CD4-positive, alpha-beta T cell (primary cell): ENCODE measurements around the gene MACROD2. TPM values are rescaled to one million over a fixed set of nuclear protein-coding genes. Genes with fewer than 3 reads are reported as not detected.

Experiments used
- ATAC-seq: fragments of 200-7000 bp; cut with Tn5 transposase; one replicate; pipeline ENCODE4 v1.10.0; 2022; ENCODE audit warnings: mild to moderate bottlenecking; ENCODE audit not compliant: poor library complexity
- CTCF ChIA-PET: fragments of 350-600 bp; sonication (Branson Sonifier 250); formaldehyde crosslinking; loops from one replicate; lab custom pipeline; 2021; ENCODE audit warnings: antibody characterized with exemption, inconsistent platforms; lab: Charles Lee
- POLR2A ChIA-PET: fragments of 350-600 bp; sonication (Branson Sonifier 250); formaldehyde crosslinking; loops from one replicate; lab custom pipeline; 2021; ENCODE audit warnings: antibody characterized with exemption, inconsistent platforms; lab: Charles Lee
- DNase-seq, 14 experiments: peaks; one replicate each; pipeline ENCODE4 v3.0.0-alpha.2; 2013 to 2020; ENCODE audit warnings: mixed read lengths in 2 of 14
- H3K27ac ChIP-seq, 2 donors: one replicate each; pipeline versions ENCODE4 v1.5.1 to v1.7.0; 2013; ENCODE audit warnings: low read length in 2 of 2, low read depth in 1 of 2, mild to moderate bottlenecking in 1 of 2
- H3K27me3 ChIP-seq, 2 experiments: 1 replicate in 1 of 2; 2 replicates in 1 of 2; pipeline versions ENCODE4 v1.6.1 to v1.7.0; 2013; ENCODE audit warnings: low read length in 2 of 2, control low read depth in 1 of 2, mild to moderate bottlenecking in 1 of 2, moderate library complexity in 1 of 2; ENCODE audit not compliant: insufficient read depth in 2 of 2, control insufficient read depth in 1 of 2
- H3K36me3 ChIP-seq: one replicate; pipeline ENCODE4 v1.6.1; 2013; ENCODE audit warnings: low read length, control low read depth; ENCODE audit not compliant: insufficient read depth
- H3K4me1 ChIP-seq: one replicate; pipeline ENCODE4 v1.6.1; 2013; ENCODE audit warnings: low read length, control low read depth; ENCODE audit not compliant: insufficient read depth
- H3K4me3 ChIP-seq: one replicate; pipeline ENCODE4 v1.5.1; 2013; ENCODE audit warnings: mild to moderate bottlenecking, low read length, moderate library complexity
- H3K9me3 ChIP-seq, 2 experiments: 1 replicate in 1 of 2; 2 replicates in 1 of 2; pipeline versions ENCODE4 v1.6.1 to v1.7.0; 2013; ENCODE audit warnings: low read length in 2 of 2, mild to moderate bottlenecking in 2 of 2, control low read depth in 1 of 2, moderate library complexity in 1 of 2; ENCODE audit not compliant: control insufficient read depth in 1 of 2, insufficient read depth in 1 of 2
- H3K27ac Mint-ChIP-seq: one replicate; pipeline ENCODE4 v1.8.0; 2020; ENCODE audit warnings: mixed read lengths
- H3K27me3 Mint-ChIP-seq: one replicate; pipeline ENCODE4 v1.8.0; 2021; ENCODE audit warnings: mixed read lengths
- H3K36me3 Mint-ChIP-seq: one replicate; pipeline ENCODE4 v1.8.0; 2021; ENCODE audit warnings: low read depth, mixed read lengths
- H3K4me1 Mint-ChIP-seq: one replicate; pipeline ENCODE4 v1.8.0; 2021; ENCODE audit warnings: low read depth, mixed read lengths
- H3K4me3 Mint-ChIP-seq: one replicate; pipeline ENCODE4 v1.8.0; 2020; ENCODE audit warnings: mild to moderate bottlenecking, mixed read lengths
- H3K9me3 Mint-ChIP-seq: one replicate; pipeline ENCODE4 v1.8.0; 2020; ENCODE audit warnings: mixed read lengths
- CTCF ChIP-seq: fragments of 200-600 bp; IDR thresholded peaks from one replicate; pipeline ENCODE4 v1.8.0; 2022; ENCODE audit warnings: antibody characterized with exemption, mild to moderate bottlenecking
- intact Hi-C, 2 experiments: fragments of 100-400 bp; cut with DNase I in 1 of 2; cut with micrococcal nuclease in 1 of 2; formaldehyde crosslinking; loops; one replicate each; pipeline versions ENCODE4 v1.15.1 to v1.9.0; 2023 to 2025; cut with DNase I, micrococcal nuclease
- total RNA-seq, 174 experiments: library from RNA in 2 of 174; stranded (reverse) in 2 of 174; gene quantifications; one replicate each; pipeline ENCODE4 v1.2.3 and lab custom pipeline; 2021 to 2026

The MACROD2 gene
- total RNA-seq, 2 experiments from 2014 or later: not detected

- ATAC-seq (no peak), DNase-seq (no peak)
- Mint-ChIP-seq H3K27me3 (no peaks in the 10 kb centered on the region), H3K36me3 (no peaks in the 10 kb centered on the region), H3K4me3 (no peak overlapping the region), H3K9me3 (no peaks in the 10 kb centered on the region), H3K27ac (no peak overlapping the region), H3K4me1 (no peaks in the 10 kb centered on the region)
- H3K4me3 ChIP-seq: no peak overlapping the region
- no peaks in the 10 kb centered on the region for H3K27me3 ChIP-seq
- ChIA-PET POLR2A (no interaction called here), CTCF (no interaction called here)
- peaks cover 0 to 8% of the 10 kb centered on the region in 2 experiments for H3K9me3 ChIP-seq
- H3K4me1 ChIP-seq: no peaks in the 10 kb centered on the region
- no peaks in the 10 kb centered on the region for H3K36me3 ChIP-seq
- H3K27ac ChIP-seq: no peak overlapping the region
- intact Hi-C loops: no loop called here
- no peak for TF ChIP-seq CTCF
Observed at GRCh38 chr20:14556206-14556605, 560.9 kb downstream of the MACROD2 start.

GRCh38 chr20:14559612-14560011 is 564.3 kb downstream of the MACROD2 start:
- Mint-ChIP-seq H3K27ac (no peak overlapping the region), H3K4me3 (no peak overlapping the region), H3K4me1 (no peaks in the 10 kb centered on the region), H3K36me3 (no peaks in the 10 kb centered on the region), H3K27me3 (no peaks in the 10 kb centered on the region), H3K9me3 (peaks cover 2% of the 10 kb centered on the region)
- Histone ChIP-seq H3K27me3 (no peaks in the 10 kb centered on the region), H3K27ac (no peak overlapping the region), H3K9me3 (no peaks in the 10 kb centered on the region), H3K4me1 (no peaks in the 10 kb centered on the region), H3K36me3 (no peaks in the 10 kb centered on the region), H3K4me3 (no peak overlapping the region)
- TF ChIP-seq CTCF: no peak
- ChIA-PET CTCF (no interaction called here), POLR2A (no interaction called here)
- no peak for DNase-seq
- intact Hi-C loops: no loop called here
- no peak for ATAC-seq

- Mint-ChIP-seq H3K27me3 (no peaks in the 10 kb centered on the region), H3K27ac (no peak overlapping the region), H3K36me3 (no peaks in the 10 kb centered on the region), H3K9me3 (peaks cover 6% of the 10 kb centered on the region), H3K4me3 (no peak overlapping the region), H3K4me1 (no peaks in the 10 kb centered on the region)
- no peak for ATAC-seq
- no peak for DNase-seq
- no peaks in the 10 kb centered on the region for H3K4me1 ChIP-seq
- H3K4me3 ChIP-seq: no peak overlapping the region
- ChIA-PET CTCF (no interaction called here), POLR2A (no interaction called here)
- intact Hi-C loops: no loop called here
- no peak overlapping the region for H3K27ac ChIP-seq
- no peaks in the 10 kb centered on the region for H3K27me3 ChIP-seq
- H3K36me3 ChIP-seq: no peaks in the 10 kb centered on the region
- no peak for TF ChIP-seq CTCF
- peaks cover 0 to 9% of the 10 kb centered on the region in 2 experiments for H3K9me3 ChIP-seq
Observed at GRCh38 chr20:14561741-14562221, 566.5 kb downstream of the MACROD2 start.
